Measurements from ENCODE around the gene LRRC34.

LRRC34 gene

DNA sequence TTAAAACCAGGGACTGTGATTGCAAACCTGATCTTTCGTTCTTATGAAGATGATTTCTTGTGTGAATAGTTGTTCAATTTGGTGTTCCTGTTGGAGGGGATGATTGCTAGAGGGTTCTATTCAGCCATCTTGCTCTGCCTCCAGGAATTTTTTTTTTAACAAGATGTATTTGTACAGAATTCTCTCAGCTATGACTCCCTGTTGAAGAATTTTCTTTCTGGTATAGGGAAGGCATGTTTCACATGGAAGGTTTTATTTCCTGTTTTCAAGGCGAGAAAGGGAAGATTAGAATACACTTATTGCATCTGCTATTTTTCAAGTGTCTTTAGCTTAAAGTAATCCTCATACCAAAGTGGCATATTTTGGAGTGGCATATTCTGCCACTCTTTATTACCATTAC lies 5.6 kb upstream of the LRRC34 start:
- no peak for DNase-seq (ENCODE audit: low read depth, low spot score)
- no peak overlapping the region for H3K27ac ChIP-seq

DNA sequence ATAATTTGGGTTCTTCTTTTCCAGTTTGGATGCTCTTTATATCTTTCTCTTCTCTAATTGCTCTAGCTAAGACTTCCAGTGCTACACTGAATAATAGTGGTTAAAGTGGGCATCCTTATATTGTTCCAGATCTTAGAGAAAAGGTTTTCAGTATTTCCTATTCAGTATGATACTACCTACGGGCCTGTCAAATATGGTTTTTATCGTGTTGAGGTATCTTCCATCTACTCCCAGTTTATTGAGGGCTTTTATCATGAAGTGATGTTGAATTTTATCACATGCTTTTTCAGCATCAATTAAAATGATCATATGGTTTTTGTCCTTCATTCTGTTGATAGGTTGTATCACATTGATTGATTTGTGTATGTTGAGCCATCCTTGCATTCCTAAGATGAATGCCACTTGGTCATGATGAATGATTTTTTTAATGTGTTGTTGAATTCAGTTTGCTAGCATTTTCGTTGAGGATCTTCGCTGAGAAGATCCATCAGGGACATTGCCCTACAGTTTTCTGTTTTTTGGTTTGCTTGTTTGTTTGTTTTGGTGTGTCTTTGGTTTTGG lies 3.0 kb upstream of the LRRC34 start:
- no peak overlapping the region for H3K27ac ChIP-seq
- no peak for DNase-seq (ENCODE audit: low read depth, low spot score)

DNA sequence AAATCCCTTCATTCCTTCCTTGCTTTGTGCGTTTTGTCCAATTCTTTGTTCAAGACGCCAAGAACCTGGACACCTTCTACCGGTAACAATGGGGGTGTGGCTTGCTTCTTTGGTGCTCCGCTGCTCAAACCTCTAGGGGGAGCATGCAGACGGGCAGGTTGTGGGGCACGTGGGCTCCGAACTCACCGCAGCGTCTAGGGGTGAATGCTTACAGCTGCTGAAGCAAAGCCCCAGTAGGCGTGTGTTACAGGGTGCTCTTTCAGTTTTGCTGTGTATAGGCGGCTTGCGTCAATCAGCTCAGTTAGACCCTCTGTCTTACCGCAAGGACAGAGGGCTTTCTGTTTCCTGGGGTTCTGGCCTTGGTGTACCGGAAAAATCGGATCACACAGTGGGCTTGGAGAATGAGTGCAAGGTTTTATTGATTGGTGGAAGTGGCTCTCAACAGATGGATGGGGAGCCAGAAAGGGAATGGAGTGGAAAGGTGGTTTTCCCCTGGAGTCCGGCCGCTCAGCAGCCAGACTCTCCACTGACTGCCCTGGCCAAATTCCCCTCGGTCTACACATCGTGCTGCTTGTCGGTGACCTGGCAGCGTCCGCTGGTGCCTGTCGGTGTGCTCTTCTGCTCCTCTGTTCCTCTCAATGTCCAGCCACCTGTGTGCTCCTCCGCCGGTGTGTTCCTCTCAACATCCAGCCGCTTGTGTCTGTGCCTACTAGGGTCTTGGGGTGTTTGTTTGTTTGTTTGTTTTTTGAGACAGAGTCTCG lies 1.2 kb upstream of the LRRC34 start:
- H3K27ac ChIP-seq = no peak overlapping the region
- no peak for DNase-seq (ENCODE audit: low read depth, low spot score)

DNA sequence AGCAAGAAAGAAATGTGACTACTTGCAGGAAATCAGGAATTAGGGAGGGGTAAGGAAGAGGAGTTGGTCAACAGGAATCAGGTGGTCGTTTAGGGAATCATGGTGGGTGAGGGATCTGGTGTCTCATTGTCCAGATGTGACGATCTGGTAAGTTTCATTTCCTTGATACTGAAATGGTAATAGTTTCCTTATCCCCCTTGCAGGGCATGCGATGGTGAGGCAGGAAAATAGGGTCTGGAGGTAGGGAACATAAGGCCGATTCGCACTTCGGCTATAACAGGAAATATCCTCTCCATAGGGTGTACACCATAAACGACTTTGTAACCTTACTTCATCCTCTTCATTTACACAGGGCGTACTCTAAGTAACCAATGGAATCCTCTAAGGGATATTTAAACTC lies 574 bp upstream of the LRRC34 start:
- no peak overlapping the region for H3K27ac ChIP-seq
- no peak for DNase-seq (ENCODE audit: low read depth, low spot score)

DNA sequence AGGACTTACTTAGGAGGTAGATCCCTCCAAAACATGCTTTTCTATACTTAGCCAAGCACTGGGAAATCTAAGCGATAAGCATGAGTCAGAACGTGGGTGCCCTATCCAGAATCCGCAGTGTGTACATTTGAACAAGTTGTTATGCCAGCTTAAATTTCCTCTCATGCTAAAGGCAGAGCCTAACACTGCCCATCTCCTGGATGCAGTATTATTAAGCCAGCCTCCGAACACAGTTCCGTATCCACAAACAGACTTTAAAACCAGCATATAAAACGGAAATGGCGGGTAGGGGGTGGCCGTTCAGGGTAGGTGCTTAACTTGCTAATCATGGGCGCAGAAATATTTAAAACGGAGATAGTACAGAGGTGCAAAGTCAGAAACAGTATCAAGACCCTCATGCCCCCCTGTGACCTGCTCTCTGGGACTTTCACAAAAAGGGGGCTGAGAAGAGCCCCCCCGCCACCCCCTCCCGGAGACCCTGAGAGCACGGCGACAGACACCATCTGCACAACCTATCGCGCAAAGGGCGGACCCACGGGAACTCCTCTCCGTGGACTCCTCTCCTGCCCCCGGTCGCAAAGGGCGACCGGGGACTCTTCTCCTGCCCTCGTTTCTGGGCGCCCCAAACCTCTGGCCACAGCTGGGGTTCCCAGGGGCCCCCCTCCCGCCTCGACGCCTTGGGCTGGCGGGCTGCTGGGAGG lies 923 bp downstream of the LRRC34 start:
- no peak overlapping the region for H3K27ac ChIP-seq
- DNase-seq (ENCODE audit: low read depth, low spot score) = no peak

DNA sequence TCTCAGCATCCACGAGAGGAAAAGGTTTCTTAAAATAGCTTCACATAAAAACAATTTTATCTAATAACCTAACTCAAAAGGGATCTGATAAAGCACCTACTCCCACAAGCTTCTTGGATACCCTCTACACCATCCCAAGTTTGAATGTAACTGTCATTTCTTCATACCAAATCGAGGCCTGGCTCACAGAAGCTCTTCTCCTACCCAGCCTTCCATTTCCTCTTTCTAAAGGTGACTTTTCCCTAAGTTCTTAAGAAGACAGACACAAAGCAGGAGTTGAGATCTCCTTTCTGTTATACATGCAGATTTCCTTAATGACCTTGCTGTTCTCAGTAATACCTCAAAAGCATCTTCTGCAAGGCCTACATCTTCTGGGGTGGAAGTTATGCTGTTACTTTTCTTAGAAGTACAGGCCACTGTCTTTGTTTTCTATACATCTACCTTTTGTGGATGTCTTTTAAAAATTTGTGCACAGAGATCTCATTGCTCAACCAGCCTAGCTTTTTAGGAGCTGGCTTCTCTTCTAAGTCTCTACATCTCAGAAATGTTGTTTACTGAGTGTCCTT lies 3.4 kb downstream of the LRRC34 start:
- no peak overlapping the region for H3K27ac ChIP-seq

DNA sequence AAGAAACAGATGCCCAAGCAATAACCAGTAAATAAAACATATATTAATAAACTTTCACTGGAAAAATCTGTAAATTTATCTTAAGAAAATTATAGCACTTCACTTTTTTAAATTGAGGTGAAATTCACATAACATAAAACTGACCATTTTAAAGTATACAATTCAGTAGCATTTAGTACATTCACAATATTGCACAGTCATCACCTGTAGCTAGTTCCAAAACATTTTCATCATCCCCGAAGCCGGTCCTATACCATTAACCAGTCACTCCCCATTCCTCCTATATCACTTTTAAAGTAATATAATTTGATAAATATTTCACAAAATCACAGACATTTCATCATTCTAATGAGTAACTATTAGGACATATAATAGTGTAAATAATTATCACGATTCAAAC lies 8.0 kb downstream of the LRRC34 start:
- H3K27ac ChIP-seq = no peak overlapping the region
- no peak for DNase-seq (ENCODE audit: low read depth, low spot score)

More for the DNA sequence above, 3.4 kb downstream of the LRRC34 start:
- no peak for DNase-seq (ENCODE audit: low read depth, low spot score)

DNA sequence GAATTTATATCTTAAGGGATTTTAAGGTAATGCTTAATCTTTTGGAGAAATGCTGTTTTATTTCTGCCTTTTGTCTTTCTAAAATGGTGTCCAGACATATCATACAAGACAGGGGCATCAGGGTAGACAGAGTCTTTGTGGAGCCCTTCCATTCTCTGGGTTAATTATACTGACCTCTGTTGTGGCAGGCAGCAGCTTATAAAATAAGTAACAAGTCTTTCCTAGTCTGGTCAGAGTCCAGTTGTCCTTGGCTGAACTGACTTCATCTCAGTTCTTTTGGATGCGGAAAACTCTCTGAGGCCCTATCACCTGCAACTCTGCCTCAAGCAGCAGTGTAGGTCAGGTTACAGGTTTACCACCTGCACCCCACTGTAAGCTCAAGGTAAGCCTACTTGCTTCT lies 20.3 kb downstream of the LRRC34 start:
- no peak for DNase-seq (ENCODE audit: low read depth, low spot score)
- H3K27ac ChIP-seq = no peak overlapping the region

DNA sequence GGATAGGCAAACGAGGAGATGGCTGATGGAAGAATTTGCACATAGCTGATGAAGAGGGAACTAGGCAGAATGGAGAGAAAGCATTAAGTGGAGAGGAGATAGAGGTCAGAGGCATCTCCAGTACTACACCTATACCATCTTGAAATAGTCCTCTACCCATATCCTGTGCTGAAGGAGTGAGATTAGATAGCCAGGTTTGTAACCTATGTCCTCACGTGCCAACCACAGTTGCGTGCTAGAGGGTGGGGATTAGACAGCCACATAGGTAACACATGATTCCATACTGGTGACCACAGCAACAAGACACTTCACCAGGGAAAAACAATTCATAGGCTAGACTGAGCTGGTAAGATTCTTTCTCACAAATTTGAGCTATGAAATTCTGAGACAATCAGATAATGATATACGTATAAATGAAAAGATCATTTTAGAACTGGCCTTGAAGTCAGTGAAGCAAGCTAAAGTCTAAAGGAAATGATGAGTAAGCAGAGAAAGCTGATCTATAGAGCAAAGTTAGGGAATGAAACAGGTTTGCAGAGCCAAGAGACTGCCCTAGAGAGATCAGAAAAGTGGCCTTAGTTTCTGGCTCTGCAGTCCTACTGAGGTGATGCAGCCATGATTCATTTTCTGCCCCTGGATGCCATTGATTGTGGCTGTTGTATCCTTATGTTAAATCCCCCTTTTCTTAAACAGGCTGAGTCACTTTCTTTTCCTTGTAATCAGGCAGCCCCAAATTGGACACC lies 21.8 kb downstream of the LRRC34 start:
- no peak overlapping the region for H3K27ac ChIP-seq

DNA sequence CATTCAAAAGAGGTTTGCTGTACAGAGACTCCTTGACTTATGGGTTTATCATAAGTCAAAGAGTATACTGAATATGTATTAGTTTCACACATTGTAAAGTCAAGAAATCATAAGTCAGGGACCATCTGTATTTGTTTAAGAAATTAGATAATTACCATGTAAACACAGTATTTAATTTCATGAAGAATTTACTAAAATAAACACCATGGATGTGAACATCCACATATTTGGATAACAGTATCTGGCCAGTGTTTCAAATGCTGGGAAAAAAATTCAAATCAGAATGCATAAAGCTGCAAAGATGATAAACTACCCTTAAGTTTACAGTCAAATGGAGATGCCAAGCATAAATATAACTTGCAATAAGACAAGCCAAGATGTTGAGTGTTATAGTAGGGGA lies 22.5 kb downstream of the LRRC34 start:
- no peak for DNase-seq (ENCODE audit: low read depth, low spot score)
- H3K27ac ChIP-seq = no peak overlapping the region

More for the DNA sequence above, 21.8 kb downstream of the LRRC34 start:
- no peak for DNase-seq (ENCODE audit: low read depth, low spot score)

DNA sequence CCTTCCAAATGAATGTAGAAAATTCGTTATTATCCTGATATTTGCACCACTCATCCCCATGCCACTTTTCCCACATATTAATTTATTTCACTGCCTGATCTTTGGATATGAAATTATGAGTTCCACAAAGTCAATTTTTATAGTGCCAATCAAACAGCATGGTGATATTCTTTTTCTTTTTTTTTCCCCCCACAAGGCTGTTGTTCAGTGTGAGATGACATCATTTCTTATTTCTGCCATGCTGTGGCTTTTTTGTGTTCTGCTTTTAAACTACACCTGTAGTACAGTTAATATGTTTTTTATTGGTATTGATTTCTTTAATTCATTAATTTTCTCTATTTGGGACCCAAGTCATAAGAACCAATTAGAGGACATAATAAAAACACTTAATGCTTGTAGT lies 24.9 kb downstream of the LRRC34 start:
- no peak for DNase-seq (ENCODE audit: low read depth, low spot score)
- H3K27ac ChIP-seq = no peak overlapping the region

DNA sequence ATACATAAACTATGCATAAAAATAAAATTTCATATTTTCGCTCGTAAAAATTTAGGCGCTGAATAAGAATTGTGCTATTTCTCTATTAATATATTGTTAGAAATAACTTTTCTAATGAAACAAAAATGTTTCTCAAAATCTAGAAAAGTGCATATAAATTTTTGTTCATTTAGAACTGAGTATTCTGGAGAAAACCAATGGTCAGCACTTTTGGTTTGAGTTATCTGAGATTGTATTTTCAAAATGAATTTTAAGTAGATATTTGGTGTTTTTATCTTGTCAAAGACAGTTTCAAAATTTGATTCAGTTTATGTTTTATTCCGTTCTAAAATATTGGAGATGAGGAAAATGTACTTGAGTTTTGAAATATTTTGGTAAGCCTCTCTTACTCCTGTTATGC lies 25.6 kb downstream of the LRRC34 start:
- no peak for DNase-seq (ENCODE audit: low read depth, low spot score)
- H3K27ac ChIP-seq = no peak overlapping the region

DNA sequence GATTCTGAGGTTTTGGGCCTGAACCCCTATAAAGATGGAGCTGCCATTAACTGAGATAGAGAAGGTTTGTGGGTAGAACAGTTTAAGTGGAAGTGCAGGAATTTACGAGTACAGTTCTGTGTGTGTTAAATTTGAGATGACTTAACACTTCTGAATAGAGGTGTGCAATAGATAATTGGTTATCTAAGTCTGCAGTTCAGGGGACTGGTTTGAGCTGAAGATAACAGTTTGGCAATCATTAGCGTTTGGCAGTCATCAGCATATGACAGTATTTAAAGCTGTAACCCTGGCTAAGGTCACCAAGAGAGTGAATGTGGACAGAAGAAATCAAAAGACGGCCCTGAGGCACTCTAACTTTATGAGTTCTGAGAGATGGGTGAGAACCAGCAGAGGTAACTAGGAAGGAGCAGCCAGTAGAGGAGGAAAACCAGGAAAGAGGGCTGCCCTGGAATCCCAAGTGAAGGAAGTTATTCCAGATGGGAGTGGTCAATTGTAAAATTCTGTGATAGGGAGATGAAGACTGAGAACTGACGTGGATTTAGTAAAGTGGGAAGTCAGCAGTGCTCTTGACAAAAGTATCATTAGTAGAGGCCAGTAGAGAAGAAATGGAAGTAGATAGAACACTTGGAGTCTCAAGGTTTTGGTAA lies 31.4 kb downstream of the LRRC34 start:
- no peak overlapping the region for H3K27ac ChIP-seq
- no peak for DNase-seq (ENCODE audit: low read depth, low spot score)

DNA sequence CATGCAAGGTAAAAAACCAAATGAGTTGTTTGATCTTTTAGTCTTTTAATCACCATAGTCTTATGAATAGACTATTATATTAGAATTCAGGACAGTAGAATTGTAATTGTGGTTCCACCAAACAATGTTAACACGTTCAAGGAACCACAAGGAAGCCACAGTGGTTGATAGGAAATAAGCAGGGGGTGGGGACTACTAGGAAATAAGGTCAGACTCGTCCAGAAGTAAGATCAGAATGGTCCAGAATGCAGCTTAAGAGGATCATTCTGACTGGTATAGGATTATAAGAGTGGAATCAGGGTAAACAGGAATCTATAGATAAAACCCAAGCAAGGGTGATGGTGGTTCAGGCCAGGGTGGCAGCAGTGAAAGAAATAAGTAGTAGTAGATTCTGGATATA lies 32.0 kb downstream of the LRRC34 start:
- no peak for DNase-seq (ENCODE audit: low read depth, low spot score)
- no peak overlapping the region for H3K27ac ChIP-seq

DNA sequence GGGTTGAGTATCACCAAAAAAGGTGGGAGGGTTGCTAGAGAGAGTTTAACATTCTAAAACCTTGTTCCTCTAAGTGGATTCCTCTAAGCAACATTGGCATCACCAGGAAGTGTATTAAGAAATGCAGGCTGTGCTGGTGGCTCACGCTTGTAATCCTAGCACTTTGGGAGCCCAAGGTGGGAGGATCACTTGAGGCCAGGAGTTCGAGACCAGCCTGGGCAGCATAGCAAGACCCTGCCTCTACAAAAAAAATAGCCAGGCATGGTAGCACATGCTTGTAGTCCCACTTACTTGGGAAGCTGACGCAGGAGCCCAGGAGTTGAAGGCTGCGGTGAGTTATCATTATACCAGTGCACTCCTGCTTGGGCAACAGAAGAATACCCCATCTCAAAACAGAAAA lies 34.9 kb downstream of the LRRC34 start:
- no peak overlapping the region for H3K27ac ChIP-seq
- no peak for DNase-seq (ENCODE audit: low read depth, low spot score)

DNA sequence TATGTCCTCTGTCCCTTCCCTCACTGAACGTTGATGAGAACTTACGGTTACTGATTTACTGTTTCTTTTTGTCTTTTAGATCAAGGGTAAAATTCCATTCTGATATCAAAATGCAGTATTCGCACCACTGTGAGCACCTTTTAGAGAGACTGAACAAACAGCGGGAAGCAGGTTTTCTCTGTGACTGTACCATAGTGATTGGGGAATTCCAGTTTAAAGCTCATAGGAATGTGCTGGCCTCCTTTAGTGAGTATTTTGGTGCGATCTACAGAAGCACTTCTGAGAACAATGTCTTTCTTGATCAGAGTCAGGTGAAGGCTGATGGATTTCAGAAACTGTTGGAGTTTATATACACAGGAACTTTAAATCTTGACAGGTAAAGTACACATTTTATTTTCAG lies 38.5 kb downstream of the LRRC34 start:
- no peak for DNase-seq (ENCODE audit: low read depth, low spot score)
- peak overlapping the region; percentile 97 for H3K27ac ChIP-seq

DNA sequence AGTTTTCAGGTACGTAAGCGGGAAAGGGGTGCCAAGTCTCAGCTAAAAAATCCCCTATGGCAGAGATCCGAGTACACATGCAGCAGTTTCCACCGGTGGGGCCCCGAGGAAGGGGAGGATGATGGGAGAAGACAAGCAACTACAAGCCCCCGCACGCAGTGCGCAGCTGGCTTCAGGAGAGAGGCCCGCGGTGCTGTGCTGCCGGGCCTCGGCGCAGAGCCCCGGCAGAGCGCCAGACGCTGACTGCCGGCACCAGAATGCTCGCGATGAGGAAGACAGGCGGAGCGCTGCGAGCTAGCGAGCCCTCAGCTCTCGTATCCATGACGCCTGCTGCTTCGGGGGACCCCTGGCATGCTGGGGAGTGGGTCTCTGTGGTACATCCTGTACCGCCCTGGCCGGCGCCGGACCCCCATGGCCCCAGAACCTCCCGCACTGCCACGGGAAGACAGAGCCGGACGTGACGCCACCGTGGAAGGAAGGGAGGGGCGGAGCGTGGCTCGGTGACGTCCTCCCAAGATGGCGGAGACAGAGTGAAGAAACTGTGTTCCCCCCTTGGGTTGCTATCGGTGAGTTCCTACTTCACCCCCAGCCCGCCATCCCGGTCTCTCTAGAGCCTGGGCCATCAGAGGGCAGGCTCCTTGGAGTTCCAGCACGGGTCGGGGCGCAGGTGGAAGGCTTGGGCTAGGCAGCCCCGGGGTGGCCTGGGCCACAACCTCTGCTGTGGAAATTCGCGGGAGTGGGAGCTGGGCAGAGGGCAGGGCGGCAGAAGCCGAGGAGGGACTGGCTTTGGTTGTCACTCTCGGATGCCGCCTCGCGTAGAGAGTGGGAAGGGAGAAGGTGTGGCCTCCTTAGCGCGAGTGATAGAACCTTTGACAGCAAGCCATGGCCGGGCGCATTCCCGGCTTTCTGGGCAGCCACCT lies 39.5 kb downstream of the LRRC34 start, which contains the start of gene MYNN:
Gene MYNN (plus strand): TSS at position 500 of the 920 bp plus-strand sequence. CDS start 900 bp downstream, outside the sequence.
- peak within 1 kb of the TSS; percentile 97 for H3K27ac ChIP-seq
- no peak for DNase-seq (ENCODE audit: low read depth, low spot score)

DNA sequence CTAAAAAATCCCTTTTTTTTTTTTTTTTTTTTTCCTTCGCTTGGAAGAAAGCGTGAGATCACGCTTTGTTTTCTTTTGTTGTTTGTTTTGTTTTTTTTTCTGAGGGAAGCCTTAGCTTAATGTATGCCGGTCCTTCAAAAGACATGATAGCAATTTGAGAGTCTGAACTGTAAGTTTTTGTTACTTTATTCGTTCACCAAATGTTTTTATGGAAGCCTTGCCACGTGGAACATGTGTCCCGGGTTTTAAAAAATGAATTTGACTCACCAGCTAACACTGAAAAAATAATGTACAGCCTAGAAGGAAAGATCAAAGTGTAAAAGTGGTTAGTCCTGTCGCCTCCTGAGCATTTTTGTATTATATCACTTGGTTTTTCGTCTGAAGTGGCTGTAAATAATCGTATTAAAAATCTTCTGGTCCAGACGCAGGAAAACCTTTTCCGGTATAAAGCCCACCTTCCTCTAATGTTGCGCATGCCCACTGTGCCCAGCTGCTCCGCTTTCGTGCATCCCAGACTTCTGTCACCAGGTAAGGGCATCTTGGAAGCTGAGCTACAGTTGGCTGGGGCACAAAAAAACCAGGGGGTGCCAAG lies 40.3 kb downstream of the LRRC34 start:
- peak overlapping the region; percentile 97 for H3K27ac ChIP-seq
- no peak for DNase-seq (ENCODE audit: low read depth, low spot score)

Data from epithelial cell of prostate (primary cell).